Endothelial cell of umbilical vein (primary cell): ENCODE measurements around the gene ANGEL1. TPM values are rescaled to one million over a fixed set of nuclear protein-coding genes. Genes with fewer than 3 reads are reported as not detected.

Source experiments
- BruUV-seq: library from RNA; stranded (reverse); fragments of 400-500 nt; replicated peaks from 2 replicates; lab custom pipeline; 2021; lab: Mats Ljungman, UMichigan
- CTCF ChIA-PET: fragments of 300-600, 350-600 bp; sonication (Branson Sonifier 250); formaldehyde crosslinking; loops from one replicate; lab custom pipeline; 2021; ENCODE audit warnings: antibody characterized with exemption, inconsistent platforms; lab: Charles Lee
- POLR2A ChIA-PET: fragments of 300-600, 350-600 bp; sonication (Branson Sonifier 250); formaldehyde crosslinking; loops from one replicate; lab custom pipeline; 2021; ENCODE audit warnings: antibody characterized with exemption, inconsistent platforms; lab: Charles Lee
- DNase-seq: peaks from one replicate; pipeline ENCODE4 v3.0.0-alpha.2; 2011; ENCODE audit warnings: low read depth, low spot score
- FAIRE-seq: peaks from 2 replicates; lab custom pipeline; 2011; peaks lifted over from hg19 to GRCh38; lab: Jason Lieb, UNC
- H2AFZ ChIP-seq: 2 replicates; pipeline ENCODE4 v1.6.0; 2012; ENCODE audit warnings: low read depth, low read length, control low read depth, inconsistent platforms
- H3K27ac ChIP-seq: 2 replicates; pipeline ENCODE4 v1.5.1; 2011; ENCODE audit warnings: low read depth, mild to moderate bottlenecking, control low read depth, low read length, moderate library complexity; ENCODE audit not compliant: insufficient read depth
- H3K27me3 ChIP-seq, 2 experiments: 2 replicates each; pipeline versions ENCODE4 v1.6.0 to v1.6.1; 2011; ENCODE audit warnings: low read length in 2 of 2, mixed read lengths in 1 of 2; ENCODE audit not compliant: control insufficient read depth in 2 of 2, insufficient read depth in 2 of 2
- H3K36me3 ChIP-seq, 2 experiments: 2 replicates in 1 of 2; 3 replicates in 1 of 2; pipeline ENCODE4 v1.5.1; 2011; ENCODE audit warnings: low read length in 2 of 2, mild to moderate bottlenecking in 1 of 2, moderate library complexity in 1 of 2; ENCODE audit not compliant: control insufficient read depth in 2 of 2, insufficient read depth in 2 of 2; ENCODE audit errors: extremely low read depth in 1 of 2
- H3K4me1 ChIP-seq: 3 replicates; pipeline ENCODE4 v1.5.1; 2011; ENCODE audit warnings: mild to moderate bottlenecking, low read length; ENCODE audit not compliant: control insufficient read depth, insufficient read depth; ENCODE audit errors: extremely low read depth
- H3K4me2 ChIP-seq: 2 replicates; pipeline ENCODE4 v1.6.1; 2011; ENCODE audit warnings: low read length, control low read depth, mixed read lengths; ENCODE audit not compliant: insufficient read depth
- H3K4me3 ChIP-seq, 3 experiments: fragments of 200-600 bp in 1 of 3; sonication (generic), shearing (Covaris generic) in 1 of 3; replicated peaks in 1 of 3; 2 replicates each; pipeline ENCODE4 v1.5.1; 2011 to 2016; ENCODE audit warnings: control low read depth in 3 of 3, low read length in 3 of 3, mild to moderate bottlenecking in 2 of 3, inconsistent platforms in 1 of 3, low read depth in 1 of 3, moderate library complexity in 1 of 3; ENCODE audit not compliant: insufficient read depth in 1 of 3
- H3K79me2 ChIP-seq: 2 replicates; pipeline ENCODE4 v1.6.0; 2012; ENCODE audit warnings: low read length, inconsistent platforms; ENCODE audit not compliant: control insufficient read depth, insufficient read depth
- H3K9ac ChIP-seq: replicated peaks from 2 replicates; pipeline ENCODE3; 2011; ENCODE audit warnings: low read length, control low read depth; ENCODE audit not compliant: insufficient read depth; ENCODE audit errors: extremely low read depth
- H3K9me1 ChIP-seq: replicated peaks from 3 replicates; pipeline ENCODE4 v1.6.0; 2011; ENCODE audit warnings: mild to moderate bottlenecking, low read length; ENCODE audit not compliant: control insufficient read depth, insufficient read depth; ENCODE audit errors: extremely low read depth
- H3K9me3 ChIP-seq: replicated peaks from 2 replicates; pipeline ENCODE4 v1.5.1; 2012; ENCODE audit warnings: low read length, inconsistent platforms; ENCODE audit not compliant: control insufficient read depth, insufficient read depth
- H4K20me1 ChIP-seq: replicated peaks from 2 replicates; pipeline ENCODE3; 2011; ENCODE audit warnings: mild to moderate bottlenecking, low read length; ENCODE audit not compliant: control insufficient read depth, insufficient read depth; ENCODE audit errors: extremely low read depth
- EZH2 ChIP-seq: IDR thresholded peaks from 2 replicates; pipeline ENCODE4 v1.6.1; 2012; ENCODE audit warnings: borderline replicate concordance, low read depth, mild to moderate bottlenecking, moderate library complexity, low read length, inconsistent platforms; ENCODE audit not compliant: severe bottlenecking
- FOS ChIP-seq: IDR thresholded peaks from 2 replicates; pipeline ENCODE4 v1.6.1; 2011; ENCODE audit warnings: mild to moderate bottlenecking, low read length, moderate library complexity, borderline replicate concordance; ENCODE audit not compliant: insufficient read depth
- MYC ChIP-seq: IDR thresholded peaks from one replicate; pipeline ENCODE4 v1.6.1; 2011; ENCODE audit warnings: mild to moderate bottlenecking, low read depth, low read length
- POLR2A ChIP-seq: IDR thresholded peaks from 2 replicates; pipeline ENCODE4 v1.6.1; 2012; ENCODE audit warnings: low read depth, mild to moderate bottlenecking, control low read depth, low read length
- dilution Hi-C: fragments of 300-500 bp; cut with MboI; formaldehyde crosslinking; loops from one replicate; pipeline ENCODE4 v1.15.0; 2019; ENCODE audit warnings: low sequenced_read_pairs; ENCODE audit not compliant: extremely low pct_ligation_motif_present
- intact Hi-C: fragments of 100-400 bp; cut with micrococcal nuclease; formaldehyde crosslinking; loops from one replicate; pipeline ENCODE4 v1.10.0; 2022
- polyA plus RNA-seq, 4 experiments: library from polyadenylated mRNA; depleted of rRNA in 3 of 4; stranded (reverse) in 3 of 4; unstranded in 1 of 4; fragments of >200 nt; gene quantifications; 2 replicates each; pipeline versions ENCODE4 v1.2.1 to v1.2.3, GENCODE V29; 2011 to 2012; ENCODE audit warnings: missing spikeins in 1 of 4
- total RNA-seq: library from RNA; stranded (reverse); gene quantifications from 2 replicates; pipeline ENCODE4 v1.2.3, GENCODE V29; 2021
- TF ChIP-seq, protein P1 (sequence below): IDR thresholded peaks from 2 replicates; pipeline ENCODE4 v1.6.1; 2011; ENCODE audit not compliant: insufficient read depth, insufficient read length
- TF ChIP-seq, protein P2 (sequence below), 2 donors: IDR thresholded peaks; 1 replicate in 1 of 2; 2 replicates in 1 of 2; pipeline ENCODE4 v1.5.1; 2011; ENCODE audit warnings: low read length in 2 of 2, mild to moderate bottlenecking in 2 of 2, moderate library complexity in 2 of 2, control low read depth in 1 of 2, inconsistent platforms in 1 of 2, low read depth in 1 of 2; ENCODE audit not compliant: insufficient read depth in 1 of 2; ENCODE audit errors: extremely low read depth in 1 of 2

Gene ANGEL1
- total and polyA plus RNA-seq, 2 donors (not counting 3 experiments of a cell fraction or from before 2014, with no cell fraction given), result 14.8 to 22.0 TPM

DNA sequence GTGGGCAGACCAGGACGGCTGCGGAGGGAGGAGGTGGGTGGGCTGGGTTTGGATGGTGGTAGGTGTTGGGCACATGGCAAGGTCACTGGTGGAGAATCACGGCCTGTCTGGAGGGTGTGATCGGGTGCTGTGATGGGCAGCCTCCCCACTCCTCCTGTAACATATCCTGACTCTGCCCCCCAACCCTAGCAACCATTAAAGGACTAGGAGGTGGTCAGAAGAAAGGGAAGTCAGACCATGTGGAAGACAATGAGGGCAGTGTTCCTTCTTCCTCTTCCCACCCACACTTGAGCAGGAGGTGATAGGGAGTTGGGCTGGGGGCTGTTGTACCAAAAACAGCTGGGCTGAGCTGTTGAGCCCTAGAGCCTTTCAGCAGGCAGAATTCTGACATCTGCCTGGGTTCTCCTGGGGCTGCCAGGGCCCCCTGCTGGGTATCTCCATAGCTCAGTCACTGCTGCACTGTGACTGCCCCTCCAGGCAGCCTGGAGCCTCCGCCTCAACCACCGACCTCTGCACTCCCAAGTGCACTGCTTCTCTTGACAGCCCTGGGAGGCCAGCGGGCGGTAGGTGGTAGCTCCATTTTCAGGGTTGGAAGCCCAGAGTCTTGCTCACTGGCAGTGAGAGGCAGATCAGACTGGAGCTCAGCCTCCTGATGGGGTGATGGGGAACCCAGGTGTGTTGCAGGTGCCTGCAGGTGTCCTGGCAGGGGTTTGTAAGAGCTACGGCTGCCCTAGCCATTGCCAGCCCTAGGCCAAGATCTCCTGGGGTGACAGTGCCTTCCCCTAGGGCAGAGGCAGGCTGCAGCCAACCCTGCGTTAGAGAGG, 36.0 kb downstream of the ANGEL1 start:
- Histone ChIP-seq H3K79me2 (no peaks in the 10 kb centered on the region), H2AFZ (no peak overlapping the region), H3K9me1 (no peaks in the 10 kb centered on the region), H4K20me1 (no peaks in the 10 kb centered on the region), H3K4me3 (no peak overlapping the region), H3K36me3 (peaks cover 0 to 29% of the 10 kb centered on the region in 2 experiments), H3K27me3 (no peaks in the 10 kb centered on the region), H3K9me3 (no peaks in the 10 kb centered on the region), H3K4me1 (peaks cover 20% of the 10 kb centered on the region), H3K9ac (no peak overlapping the region), H3K4me2 (no peak overlapping the region), H3K27ac (no peak overlapping the region)
- intact Hi-C loops, result no loop called here
- TF ChIP-seq MYC, result no peak
- TF ChIP-seq EZH2, result no peak
- TF ChIP-seq, protein P1, sequence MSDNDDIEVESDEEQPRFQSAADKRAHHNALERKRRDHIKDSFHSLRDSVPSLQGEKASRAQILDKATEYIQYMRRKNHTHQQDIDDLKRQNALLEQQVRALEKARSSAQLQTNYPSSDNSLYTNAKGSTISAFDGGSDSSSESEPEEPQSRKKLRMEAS, result no peak
- no peak for TF ChIP-seq POLR2A
- TF ChIP-seq, protein P2, sequence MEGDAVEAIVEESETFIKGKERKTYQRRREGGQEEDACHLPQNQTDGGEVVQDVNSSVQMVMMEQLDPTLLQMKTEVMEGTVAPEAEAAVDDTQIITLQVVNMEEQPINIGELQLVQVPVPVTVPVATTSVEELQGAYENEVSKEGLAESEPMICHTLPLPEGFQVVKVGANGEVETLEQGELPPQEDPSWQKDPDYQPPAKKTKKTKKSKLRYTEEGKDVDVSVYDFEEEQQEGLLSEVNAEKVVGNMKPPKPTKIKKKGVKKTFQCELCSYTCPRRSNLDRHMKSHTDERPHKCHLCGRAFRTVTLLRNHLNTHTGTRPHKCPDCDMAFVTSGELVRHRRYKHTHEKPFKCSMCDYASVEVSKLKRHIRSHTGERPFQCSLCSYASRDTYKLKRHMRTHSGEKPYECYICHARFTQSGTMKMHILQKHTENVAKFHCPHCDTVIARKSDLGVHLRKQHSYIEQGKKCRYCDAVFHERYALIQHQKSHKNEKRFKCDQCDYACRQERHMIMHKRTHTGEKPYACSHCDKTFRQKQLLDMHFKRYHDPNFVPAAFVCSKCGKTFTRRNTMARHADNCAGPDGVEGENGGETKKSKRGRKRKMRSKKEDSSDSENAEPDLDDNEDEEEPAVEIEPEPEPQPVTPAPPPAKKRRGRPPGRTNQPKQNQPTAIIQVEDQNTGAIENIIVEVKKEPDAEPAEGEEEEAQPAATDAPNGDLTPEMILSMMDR (IDR thresholded peaks at IDR 0.05; ENCODE audit: extremely low read depth in 1 of 2, insufficient read depth in 1 of 2, low read depth in 1 of 2, low read length in 2 of 2), result peak in 1 of 2 donors; percentile 39
- no peak for TF ChIP-seq FOS
- no TSS peak for BruUV-seq
- CTCF ChIA-PET, result interaction anchor here (1.0 to 15.4 kb wide), 4 partner anchors 8 to 63 kb away, joined by 3 to 557 read pairs (median 10); no protein-coding TSS in a partner anchor
- no peak for DNase-seq
- dilution Hi-C loops, result no loop called here
- POLR2A ChIA-PET, result no interaction called here
- FAIRE-seq, result no peak
